HG02623 (cell line): ENCODE measurements around the gene COL8A1.

ENCODE experiments used
- ATAC-seq: cut with Tn5 transposase; IDR thresholded peaks from one replicate; pipeline ENCODE4 v1.9.1; 2021; ENCODE audit warnings: moderate library complexity; ENCODE audit not compliant: unreplicated experiment

Gene COL8A1

DNA sequence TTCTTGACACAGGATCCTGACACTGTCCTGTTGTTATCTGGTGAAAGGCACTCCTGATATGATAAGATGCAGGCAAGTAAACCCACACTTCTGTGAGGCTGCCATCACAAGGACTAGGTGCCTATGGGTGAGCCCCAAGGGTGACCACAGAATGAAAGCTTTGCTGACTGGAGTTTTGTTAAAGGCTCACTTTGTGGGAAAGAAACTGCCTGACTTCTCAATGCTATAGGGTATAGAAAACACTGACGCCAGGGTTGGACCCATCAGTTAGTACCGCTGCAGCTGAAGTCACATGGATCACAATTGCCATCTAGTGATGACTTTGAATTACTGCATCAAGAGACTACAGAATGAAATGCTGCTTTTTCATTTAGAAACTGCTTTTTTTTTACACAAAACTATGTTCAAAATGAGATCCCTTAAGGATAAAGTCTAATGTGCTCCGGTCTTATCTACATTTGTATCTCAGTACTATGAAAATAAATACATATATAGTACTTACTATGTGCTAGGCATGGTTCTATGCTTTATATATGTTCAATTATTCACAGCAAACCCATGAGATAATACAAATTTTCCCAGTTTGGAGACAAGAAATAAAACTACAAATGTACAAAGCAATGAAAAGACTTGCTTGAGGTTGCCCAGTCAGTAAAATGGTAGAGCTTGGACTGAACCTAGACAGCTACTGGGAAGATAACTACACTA, 115.0 kb downstream of the COL8A1 start:
- peak; percentile 98 for ATAC-seq

DNA sequence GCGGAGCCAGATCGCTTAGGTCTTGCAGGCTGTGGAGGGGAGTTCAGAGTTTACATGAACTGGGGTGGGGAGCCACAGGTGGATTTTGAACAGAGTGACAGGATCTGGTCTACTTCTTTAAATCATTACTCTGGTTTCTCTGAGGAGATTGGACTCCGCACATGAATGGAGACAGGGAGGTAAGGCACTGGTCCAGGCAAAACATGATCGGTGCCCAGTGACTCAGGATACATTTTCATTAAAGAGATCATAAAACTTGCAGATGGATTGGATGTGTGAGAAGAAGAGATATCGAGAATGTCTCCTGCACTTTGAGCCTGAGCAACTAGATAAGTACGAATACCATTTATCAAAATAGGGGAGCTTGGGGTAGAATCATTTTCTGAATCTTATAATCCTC, 117.4 kb downstream of the COL8A1 start:
- ATAC-seq = no peak

DNA sequence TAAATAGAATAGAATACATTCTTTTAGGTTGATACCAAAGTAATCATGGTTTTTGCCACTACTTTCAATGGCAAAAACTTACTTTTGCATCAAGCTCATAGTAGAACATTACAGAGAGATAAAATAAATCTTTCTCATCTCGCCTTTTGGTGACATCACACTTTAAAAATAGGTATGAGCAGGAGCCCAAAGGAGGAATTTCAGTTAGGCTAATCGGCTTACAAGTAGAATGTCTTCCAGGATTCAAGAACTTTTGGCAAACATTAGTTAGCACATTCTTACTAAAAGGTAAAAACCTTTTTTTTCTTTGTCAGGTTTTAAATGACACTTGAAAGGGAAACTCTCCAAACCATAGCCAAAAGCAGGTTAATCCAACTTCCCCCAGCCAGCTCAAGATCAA, 119.6 kb downstream of the COL8A1 start:
- ATAC-seq = no peak

DNA sequence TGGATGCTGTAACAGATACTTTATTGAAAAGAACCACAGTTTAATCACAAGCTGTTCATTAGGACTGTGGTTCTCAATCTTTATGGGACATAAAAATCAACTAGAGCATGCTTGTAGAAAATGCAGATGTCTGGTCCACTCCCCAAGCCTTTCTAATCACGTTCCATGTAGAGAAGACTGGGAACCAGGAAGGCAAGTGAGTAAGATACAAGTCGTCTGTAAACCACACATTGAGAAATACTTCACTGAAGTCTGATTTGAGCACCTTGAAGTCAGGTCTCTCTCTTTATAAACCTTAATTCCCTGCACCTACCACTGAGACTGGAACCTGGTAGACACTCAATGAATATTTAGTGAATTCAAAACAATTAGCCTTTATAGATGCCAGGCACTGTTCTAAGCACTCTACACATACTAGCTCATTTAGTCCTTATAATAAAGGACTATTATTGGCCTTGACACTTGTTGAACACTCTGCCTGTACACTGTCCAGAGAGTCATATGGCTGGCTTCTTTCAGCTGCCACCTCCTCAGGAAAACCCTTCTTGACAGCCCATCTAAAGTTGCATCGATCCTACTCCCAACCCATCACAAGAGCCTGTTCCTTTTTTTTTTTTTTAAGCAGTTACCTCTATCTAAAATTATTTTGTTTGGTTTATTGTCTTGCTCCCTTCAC, 120.2 kb downstream of the COL8A1 start:
- no peak for ATAC-seq

DNA sequence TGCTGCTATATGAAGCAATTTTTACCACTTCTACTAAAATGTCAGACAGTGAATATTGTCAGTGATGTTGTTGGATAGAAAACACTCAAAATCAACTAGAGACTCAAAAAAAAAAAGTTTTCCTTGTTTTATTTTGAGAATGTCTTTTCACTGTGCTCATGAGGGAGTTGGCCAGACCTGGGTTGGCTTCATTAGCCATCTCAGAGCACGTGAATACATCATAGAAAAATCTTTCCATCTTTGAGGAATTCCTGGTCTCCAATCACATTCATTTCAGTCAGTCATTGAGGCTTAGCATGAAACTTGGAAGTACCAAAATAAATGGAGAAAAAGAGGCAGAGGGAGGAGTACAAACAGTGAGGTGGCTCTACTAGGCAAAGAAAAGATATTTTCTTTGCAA, 121.6 kb downstream of the COL8A1 start:
- ATAC-seq = no peak

DNA sequence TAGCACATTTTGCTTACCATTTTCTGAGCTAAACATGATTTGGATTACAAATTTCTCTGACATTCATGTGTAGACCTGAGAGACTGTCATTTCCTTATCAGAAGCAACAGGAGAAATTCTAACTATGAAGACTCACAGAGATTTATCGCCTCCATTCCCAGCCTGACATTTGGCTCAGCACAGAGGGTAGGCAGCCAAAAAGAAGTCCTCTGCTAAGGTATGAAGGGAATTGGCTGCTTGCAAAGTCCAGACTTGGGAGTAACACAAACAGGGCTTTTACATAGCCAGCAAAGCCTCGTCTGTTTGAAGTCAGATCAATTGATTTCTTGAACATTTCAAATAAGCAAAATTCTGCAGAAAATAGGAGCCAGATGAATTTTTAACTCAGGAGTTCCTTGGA, 122.2 kb downstream of the COL8A1 start:
- ATAC-seq = no peak

DNA sequence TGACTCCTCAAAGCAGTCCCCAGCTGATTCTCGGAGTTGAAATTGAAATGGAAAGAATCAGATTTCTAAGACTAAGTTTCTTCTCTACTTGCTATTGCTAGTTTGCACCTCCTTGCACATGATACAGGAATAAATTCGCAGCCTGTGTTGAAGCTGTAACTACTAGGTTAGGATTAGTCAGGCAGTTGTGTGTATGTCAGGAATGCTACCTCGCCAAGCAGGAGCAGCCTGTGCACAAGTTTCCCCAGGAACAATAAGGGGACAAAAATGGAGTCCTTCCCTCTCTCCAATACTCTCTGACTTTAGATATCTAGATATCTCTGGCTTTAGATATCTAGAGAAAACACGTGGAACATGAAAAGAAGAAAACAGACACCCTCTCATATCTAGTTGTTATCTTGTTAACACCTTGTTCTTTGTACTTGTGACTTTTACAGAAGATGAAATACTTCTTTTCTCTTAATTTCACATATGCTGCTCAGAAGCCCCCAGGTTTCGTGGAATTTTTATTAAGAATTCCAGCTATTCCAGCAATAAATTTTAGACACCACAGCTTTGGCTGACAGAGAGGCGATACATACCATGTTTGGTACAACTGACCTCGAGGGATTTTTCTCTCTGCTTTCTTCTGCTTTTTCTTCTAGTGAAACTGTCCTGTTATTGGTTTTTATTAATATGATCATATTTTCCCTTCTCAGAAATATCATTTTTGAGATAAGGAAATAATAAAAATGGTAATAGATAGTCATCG, 123.2 kb downstream of the COL8A1 start:
- ATAC-seq = no peak

DNA sequence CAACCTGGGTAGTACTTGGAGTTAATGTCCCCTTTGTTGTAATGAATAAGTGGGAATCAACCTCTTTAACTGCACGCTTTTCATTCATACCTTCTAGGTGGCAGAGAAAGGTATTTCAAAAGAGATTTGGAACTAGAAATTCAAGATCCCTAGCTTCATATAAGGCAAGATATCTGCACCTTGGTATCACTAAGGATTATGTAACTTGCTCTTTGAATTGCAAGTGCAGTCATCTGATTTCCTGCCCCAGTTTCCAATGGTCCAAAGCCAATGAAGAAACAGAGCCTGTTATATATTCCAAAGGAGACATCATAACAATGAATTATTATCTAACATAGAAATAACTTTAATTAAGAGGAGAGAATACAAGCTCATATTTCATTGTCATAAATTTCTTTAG, 124.5 kb downstream of the COL8A1 start:
- ATAC-seq = no peak

DNA sequence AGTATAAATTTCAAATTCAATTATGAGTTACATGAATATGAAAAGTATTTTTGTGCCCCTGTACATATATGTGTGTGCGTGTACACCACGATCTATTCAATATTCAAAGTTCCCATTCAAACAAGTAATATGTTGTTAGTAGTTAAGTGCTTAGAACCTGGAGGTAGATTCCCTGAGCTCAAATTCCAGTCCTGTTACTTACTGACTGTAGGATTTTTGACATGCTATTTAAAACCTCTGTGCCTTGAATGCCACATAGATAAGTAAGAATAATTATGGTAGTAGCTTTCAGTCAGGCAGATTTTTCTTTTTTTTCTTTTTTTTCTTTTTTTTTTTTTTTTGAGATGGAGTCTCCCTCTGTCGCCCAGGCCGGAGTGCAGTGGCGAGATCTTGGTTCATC, 126.0 kb downstream of the COL8A1 start:
- no peak for ATAC-seq

DNA sequence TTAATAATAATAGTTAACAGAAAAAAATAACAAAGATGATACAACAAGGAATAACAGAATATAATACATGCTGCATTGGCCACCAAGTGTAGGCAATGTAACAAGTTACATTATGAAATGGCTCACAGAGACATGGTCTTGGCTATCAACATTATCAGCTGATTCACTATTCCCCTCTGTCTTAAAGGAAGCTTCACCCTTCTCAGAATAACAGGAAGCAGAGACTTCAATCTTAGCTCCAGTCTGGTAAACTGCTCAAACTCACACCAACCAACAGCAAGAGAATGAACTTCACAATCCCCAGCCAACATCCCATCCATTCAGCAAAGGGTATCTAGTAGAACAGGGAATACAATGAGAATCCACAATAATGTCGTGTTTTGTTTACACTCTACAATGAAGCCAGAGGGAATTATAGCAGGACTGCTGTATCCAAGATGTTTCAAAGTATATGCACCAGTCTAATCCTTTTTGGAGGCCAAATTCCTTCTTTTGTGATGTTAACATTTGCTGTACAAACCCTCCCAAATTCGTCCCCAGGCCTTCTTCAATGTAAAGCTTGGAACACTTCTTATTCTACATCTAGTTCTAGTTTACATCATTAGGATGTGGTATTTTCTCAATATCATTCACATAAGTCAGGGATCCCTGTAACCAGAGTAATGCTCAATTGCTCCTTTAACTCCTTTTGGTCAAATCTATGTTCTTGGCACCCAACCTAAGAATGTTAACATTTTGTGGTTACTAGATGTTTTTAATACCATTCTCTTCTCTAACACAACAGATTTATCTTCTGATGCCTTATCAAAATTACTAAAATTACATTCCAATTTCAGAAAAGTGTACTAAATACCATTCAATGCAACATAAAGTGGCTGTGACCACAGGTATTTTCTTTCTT, 126.9 kb downstream of the COL8A1 start:
- ATAC-seq = no peak

DNA sequence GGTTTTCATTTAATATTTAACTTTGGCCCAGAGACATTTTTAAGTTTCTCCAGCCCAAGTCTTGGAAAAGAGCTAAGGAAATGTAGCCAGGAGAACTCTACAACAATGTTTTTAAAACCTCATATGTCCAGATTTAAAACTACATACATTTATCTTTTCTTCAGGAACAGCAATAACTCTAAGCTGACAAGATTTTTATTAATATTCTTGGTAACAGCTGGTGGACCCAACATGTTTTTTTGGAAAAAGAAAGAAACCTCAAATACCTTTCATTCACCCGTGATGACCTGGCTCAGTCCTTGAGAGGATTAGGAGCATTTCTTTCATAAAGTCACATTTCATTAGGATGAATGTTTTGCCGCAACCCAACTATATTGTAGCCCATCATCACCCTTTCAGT, 128.9 kb downstream of the COL8A1 start:
- no peak for ATAC-seq

DNA sequence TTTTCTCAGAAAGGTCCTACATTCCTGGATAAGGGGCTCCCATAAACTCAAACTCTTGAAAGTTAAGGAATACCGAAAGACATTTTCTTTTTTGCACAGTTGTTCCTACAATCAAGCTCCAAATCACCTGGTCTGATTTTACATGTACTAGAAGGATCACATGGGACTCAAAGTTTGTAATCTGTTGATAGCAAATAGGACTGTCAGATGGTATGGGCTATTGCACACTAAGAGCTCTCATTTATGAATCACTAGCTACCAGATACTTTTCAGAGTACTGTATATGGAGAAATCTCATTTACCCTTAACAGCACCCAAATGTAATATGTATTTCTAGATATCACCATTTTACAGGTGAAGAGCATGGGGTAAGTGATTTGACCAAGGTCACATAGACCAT, 129.7 kb downstream of the COL8A1 start:
- no peak for ATAC-seq

DNA sequence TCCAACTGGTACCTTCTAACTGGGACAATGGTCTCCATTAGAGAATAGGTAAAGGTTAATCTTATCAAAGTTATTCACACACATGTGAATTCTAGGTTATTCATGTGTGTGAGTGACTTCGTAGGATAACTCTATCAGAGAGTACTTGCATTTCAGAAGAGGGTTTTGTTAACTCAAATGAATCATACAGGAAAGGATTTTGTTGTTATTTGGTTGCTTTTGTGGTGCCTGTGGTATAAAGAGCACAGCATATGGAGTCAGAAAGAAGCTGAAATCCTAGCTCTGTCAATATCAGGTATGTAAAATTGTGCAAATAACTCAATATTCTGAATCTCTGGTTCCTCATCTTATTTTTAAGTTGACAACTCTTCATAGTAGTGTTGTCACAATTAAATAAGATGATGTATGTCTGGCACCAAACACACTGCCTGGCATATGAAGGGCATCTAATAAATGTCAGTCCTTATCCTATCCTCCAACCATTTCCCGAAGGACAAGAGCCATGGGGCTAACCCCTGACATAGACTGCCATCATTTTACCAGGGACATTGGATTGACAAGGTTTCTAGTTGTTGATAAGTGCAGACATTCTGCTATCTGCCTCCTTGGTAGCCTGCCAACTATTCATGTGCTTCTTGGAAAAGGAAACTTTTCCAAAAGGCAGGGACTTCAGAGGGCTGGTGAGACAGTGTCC, 130.6 kb downstream of the COL8A1 start:
- ATAC-seq = no peak

DNA sequence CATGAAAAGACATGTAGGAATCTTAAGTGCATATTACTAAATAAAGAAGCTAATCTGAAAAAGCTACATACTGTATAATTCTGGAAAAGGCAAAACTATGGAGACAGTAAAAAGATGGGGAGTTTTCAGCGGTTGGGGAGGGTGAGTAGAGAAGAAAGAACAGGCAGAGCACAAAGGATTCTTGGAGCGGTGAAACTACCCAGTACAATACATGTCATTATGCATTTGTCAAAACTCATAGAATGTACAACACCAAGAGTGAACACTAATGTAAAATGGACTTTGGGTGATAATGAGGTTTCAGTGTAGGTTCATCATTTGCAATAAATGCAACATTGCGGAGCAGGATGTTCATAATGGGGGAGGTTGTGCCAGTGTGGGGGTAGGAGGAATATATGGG, 133.8 kb downstream of the COL8A1 start:
- ATAC-seq = no peak

DNA sequence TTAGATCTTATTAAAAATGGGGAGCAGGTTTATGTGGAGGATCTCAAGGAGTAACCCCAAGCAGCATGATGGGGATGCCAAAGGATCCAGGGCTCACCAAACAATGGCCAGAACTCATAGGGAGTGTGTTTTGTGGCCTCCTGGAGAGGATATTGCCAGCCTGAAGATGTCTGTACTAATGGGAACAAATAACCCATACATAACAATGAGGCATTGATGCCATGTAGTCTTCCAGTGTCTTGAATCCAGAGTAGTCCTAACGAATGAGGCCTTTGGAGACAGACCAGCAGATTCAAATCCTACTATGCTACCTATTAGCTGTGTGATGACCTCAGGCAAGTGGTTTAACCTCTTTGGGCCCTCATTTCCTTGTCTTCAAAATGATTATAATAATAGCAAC, 134.3 kb downstream of the COL8A1 start:
- no peak for ATAC-seq

DNA sequence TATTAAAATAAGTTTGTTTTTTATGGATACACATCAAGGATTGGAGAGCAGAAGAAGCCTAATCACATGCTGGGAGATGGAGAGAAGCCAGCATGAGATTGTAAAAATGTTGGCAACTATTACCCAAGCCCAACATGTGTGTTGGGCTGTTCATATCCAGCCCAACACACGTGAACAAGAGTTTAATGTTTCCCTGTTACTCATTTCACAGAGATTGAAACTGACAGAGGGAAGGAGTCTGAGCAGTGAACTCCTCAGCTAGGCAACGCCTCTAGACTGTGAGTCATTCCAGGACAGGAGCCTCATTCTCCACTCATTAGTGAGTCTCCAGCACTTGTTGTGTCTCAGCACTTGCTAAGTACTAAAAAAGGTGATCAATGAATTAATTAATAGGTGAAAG, 136.1 kb downstream of the COL8A1 start:
- peak; percentile 99 for ATAC-seq

DNA sequence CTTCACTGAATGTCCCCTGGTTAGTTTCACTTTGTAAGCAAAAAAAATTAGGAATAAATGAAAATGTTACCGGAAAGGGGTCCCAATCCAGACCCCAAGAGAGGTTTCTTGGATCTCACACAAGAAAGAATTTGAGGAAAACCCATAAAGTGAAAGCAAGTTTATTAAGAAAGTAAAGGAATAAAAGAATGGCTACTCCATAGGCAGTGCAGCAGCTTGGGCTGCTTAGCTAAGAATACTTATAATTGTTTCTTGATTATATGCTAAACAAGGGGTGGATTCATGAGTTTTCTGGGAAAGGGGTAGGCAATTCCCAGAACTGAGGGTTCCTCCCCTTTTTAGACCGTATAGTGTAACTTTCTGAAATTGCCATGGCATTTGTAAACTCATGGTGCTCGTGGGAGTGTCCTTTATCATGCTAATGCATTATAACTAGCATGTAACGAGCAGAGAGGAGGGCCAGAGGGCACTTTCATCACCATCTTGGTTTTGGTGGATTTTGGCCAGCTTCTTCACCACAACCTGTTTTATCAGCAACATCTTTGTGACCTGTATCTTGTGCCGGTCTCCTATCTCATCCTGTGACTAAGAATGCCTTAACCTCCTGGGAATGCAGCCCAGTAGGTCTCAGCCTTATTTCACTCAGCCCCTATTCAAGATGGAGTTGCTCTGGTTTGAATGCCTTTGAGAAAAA, 138.3 kb downstream of the COL8A1 start:
- ATAC-seq = no peak

DNA sequence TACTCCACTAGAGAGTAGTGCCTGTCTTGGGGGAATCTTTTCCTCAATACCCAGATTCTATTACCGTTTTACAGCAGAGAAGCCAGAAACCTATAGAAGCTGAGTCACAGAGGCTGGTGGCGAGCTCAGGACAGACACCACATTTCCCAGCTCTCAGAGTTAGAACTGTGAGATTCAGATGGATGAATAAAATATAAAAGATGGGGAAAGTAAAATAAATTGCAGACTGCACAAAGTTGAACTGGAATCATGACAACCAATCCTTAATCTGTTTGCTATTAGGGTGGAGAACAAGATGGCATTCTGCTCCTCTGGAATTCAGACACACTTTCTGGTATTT, 138.8 kb downstream of the COL8A1 start:
- no peak for ATAC-seq

DNA sequence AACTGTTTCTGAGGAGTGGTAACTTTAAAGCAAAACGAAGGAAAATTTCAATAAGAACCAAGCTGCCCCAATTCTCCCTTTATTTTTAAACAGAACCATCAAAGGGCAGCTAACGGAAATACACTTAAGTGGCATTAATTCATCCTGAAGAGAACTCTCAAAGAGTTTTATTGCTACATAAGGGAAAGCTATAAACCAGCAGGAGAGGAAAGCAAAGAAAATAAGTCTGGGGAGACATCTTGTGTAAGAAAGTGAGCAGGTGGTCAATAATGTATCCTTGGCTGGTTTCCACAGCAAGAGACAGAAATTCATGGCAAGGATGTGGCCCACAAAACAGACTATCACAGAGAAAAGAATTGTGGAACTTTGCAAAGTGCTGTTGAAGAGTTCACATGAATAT, 139.3 kb downstream of the COL8A1 start:
- ATAC-seq = no peak

DNA sequence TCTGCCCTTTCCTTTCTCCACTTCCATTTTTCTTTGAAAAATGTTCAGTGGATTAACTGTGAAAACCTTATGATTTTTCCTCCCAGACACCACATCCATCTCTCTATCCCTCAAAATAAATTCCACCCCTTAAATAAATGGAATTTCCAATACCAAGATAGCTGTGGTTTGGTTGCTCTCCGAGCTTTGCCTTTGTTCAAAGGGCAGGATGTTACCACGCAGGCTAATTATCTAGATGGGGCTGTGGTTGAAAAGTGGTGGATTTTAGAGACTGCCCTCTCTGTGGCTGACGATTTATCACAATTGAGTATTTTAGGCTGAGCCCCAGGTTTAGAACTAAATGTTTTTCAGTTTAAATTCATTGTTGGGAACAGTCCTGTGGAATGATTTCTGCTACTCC, 142.4 kb downstream of the COL8A1 start:
- ATAC-seq = no peak
